ENCODE measurements around the gene CTSF. TPM values are rescaled to one million over a fixed set of nuclear protein-coding genes. Genes with fewer than 3 reads are reported as not detected.

CTSF gene
- total and polyA plus RNA-seq, 2 of the 8 experiments (the other 6 are each of a cell fraction or from before 2014, with no cell fraction given), result 0.58 to 2.3 TPM

DNA sequence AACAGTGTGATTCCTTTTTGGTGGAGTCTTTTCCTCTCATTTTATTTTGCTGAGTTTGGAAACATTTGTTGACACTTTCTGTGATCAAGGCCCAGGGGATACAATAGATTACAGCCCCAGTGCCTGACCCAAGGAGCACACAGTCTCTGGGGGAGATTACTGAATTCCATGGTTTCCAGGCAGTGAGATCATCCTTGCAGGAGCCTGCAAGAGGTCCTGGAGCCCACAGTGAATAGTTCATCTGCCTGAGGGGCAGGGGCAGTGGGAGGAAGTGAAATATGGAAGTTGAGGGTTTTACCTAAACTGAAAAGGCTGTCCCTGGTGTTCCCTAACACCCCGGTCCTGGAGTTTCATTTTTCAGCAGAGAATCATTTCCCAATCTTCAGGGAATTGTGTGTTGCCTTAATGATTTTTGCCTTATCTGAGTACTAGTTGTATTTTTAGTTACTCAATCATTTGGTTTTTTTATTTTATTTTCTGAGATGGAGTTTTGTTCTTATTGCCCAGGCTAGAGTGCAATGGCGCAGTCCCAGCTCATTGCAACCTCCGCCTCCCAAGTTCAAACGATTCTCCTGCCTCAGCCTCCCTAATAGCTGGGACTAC is 32.3 kb upstream of the CTSF start (continued):
- no peak for TF ChIP-seq TEAD4 (IDR thresholded peaks at IDR 0.05; ENCODE audit: low read depth, low read length)
- no peak for TF ChIP-seq TAF1 (IDR thresholded peaks at IDR 0.05; ENCODE audit: low read depth, low read length)
- no peak for TF ChIP-seq BCL11A (IDR thresholded peaks at IDR 0.05; ENCODE audit: low read depth in 2 of 2, low read length in 2 of 2)
- no peak for TF ChIP-seq RNF2 (IDR thresholded peaks at IDR 0.05; ENCODE audit: borderline replicate concordance, low read depth, low read length, missing control alignments, poor library complexity, severe bottlenecking)
- TF ChIP-seq HDAC6 (IDR thresholded peaks at IDR 0.05; ENCODE audit: low read depth, low read length), result no peak
- no peak for TF ChIP-seq MAFK (IDR thresholded peaks at IDR 0.05; ENCODE audit: low read depth, low read length)
- TF ChIP-seq SP1 (IDR thresholded peaks at IDR 0.05; ENCODE audit: low read depth, low read length), result no peak
- no peak for TF ChIP-seq ZNF274 (IDR thresholded peaks at IDR 0.05; ENCODE audit: borderline replicate concordance, extremely low read depth, low read length)

Data from H1 (cell line).